HG03575 (cell line): ENCODE measurements around the gene MTA3.
"Not testable (repeated sequence)": the region's sequence is repeated elsewhere in the genome, so short reads cannot be mapped to it uniquely, and the experiment has no call there.

ENCODE experiments used
- ATAC-seq: cut with Tn5 transposase; IDR thresholded peaks from one replicate; pipeline ENCODE4 v1.9.1; 2021; ENCODE audit not compliant: unreplicated experiment, insufficient number of reproducible peaks, low FRiP score; ENCODE audit errors: extremely low read depth

The MTA3 gene

DNA sequence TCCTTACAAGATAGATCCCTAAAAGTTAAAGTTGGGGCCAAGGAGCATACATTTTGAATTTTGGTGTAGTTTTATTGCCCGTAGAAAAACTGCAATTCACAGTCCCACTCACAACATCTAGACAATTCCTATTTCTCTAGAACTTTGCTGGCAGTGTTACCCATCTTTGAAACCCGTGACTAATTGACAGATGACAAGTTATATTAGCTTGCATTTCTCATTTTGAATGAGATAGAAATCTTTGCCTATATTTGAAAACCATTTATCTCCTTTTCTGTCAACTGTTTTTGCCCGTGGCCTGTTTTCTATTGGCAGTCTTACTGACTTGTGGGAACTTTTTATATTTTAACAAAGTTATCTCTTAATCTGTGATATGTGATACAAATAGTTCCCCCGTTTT, 145.5 kb downstream of the MTA3 start:
- no peak for ATAC-seq

- ATAC-seq = no peak
Measured at GRCh38 chr2:42714686-42715085, 146.3 kb downstream of the MTA3 start.

DNA sequence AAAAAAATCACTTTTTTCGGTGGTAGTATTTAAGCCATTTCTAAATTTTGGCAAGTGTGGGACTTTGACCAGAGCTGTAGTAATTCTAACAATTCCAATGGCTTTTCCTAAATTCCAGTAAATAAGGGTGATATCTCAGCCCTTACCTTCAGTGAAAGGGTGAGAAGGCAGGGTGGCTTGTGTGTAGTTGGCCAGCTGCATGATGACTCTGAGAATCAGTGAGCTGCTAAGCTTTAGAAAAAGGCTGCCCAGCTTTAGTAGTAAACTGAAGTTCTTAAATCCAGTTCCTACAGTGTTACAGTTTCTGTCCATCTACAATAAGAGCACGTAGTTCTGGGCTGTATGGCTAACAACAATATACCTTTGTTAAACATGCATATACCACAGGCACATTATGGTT, 153.5 kb downstream of the MTA3 start:
- ATAC-seq = no peak

GRCh38 chr2:42722320-42723190, 154.1 kb downstream of the MTA3 start:
- ATAC-seq = peak; percentile 94

DNA sequence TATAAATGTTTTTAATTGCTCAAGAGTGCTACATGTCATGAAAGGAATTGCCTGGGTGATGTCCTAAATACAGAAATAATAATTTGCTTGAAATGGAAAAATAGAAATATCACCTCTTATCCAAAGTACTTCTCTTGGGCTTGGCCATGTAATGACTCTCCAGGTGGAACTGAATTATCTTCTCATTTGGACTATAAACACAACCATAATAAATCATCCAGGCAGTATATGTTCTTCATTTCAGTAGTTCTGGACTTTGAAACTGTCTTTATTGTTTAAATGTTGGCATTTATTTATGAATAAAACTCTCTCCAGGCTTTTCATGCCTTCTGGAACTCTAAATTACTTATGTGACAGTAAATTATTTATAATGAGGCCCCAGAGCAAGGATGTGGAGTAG, 155.0 kb downstream of the MTA3 start:
- no peak for ATAC-seq

GRCh38 chr2:42724886-42725285, 156.5 kb downstream of the MTA3 start:
- no peak for ATAC-seq

GRCh38 chr2:42725657-42726056, 157.2 kb downstream of the MTA3 start:
- no peak for ATAC-seq

GRCh38 chr2:42726680-42727079, 158.2 kb downstream of the MTA3 start:
- ATAC-seq = no peak

DNA sequence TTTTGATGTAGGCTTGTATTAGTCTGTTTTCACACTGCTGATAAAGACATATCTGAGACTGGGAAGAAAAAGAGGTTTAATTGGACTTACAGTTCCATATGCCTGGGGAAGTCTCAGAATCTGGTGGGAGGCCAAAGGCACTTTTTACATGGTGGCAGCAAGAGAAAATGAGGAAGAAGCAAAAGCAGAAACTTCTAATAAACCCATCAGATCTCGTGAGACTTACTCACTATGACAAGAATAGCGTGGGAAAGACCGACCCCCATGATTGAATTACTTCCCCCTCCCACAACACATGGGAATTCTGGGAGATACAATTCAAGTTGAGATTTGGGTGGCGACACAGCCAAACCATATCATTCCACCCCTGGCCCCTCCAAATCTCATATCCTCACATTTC, 162.9 kb downstream of the MTA3 start:
- ATAC-seq = not testable (repeated sequence)

DNA sequence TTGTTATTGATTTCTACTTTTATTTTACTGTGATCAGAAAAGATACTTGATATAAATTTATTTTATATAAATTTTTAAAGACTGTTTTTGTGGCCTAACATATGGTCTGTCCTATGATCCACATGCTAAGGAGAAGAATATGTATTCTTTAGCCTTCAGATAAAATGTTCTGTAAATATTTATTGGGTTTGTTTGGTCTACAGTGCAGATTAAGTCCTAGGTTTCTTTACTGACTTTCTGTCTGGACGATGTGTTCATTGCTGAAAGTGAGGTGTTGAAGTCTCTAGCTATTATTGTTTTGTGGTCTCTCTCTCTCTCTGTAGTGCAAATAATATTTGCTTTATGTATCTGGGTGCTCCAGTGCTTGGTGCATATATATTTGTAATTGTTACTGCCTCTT, 165.4 kb downstream of the MTA3 start:
- ATAC-seq = no peak

DNA sequence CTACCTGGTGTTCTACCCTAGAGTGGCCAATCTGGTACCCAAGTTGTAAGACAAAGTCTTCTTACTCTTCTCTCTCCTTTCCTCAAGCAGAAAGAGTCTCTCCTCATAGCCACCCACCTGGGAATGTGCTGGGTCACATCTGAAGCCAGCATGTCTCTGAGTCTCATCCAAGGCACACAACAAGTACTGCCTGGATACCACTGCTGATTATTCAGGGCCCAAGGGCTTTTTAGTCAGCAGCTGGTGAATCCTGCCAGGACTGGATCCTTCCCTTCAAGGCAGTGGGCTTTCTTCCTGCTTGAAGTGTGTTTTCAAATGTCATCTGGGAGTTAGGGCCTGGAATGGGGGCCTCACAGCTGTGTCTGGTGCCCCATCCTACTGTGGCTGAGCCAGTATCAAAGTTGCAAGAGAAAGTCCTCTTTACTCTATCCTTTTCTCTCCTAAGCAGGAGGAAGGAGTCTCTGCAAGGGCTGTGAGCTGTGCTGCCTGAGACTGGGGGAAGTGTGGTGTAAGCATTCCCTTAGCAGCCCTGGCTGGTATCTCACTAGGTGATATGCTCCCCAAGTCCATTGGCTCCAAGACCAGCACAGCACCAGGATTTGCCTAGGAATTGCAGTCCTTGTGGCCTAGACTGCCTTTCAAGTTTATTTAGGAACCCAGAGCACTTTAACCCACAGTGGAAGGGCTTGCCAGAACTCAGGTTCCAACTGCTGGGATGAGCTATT, 168.3 kb downstream of the MTA3 start:
- no peak for ATAC-seq

DNA sequence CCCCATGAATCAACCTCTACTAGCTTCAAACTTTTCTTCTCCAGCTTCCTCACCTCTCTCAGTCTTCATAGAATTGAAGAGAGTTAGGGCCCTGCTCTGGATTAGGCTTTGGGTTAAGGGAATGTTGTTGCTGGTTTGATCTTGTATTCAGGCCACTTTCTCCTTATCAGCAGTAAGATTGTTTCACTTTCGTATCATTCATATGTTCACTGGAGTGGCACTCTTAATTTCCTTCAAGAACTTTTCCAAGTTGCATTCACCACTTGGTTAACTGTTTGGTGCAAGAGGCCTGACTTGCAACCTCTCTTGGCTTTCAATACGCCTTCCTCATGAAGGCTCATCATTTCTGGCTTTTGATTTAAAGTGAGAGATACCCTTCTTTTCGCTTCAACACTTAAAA, 172.7 kb downstream of the MTA3 start:
- ATAC-seq = no peak

DNA sequence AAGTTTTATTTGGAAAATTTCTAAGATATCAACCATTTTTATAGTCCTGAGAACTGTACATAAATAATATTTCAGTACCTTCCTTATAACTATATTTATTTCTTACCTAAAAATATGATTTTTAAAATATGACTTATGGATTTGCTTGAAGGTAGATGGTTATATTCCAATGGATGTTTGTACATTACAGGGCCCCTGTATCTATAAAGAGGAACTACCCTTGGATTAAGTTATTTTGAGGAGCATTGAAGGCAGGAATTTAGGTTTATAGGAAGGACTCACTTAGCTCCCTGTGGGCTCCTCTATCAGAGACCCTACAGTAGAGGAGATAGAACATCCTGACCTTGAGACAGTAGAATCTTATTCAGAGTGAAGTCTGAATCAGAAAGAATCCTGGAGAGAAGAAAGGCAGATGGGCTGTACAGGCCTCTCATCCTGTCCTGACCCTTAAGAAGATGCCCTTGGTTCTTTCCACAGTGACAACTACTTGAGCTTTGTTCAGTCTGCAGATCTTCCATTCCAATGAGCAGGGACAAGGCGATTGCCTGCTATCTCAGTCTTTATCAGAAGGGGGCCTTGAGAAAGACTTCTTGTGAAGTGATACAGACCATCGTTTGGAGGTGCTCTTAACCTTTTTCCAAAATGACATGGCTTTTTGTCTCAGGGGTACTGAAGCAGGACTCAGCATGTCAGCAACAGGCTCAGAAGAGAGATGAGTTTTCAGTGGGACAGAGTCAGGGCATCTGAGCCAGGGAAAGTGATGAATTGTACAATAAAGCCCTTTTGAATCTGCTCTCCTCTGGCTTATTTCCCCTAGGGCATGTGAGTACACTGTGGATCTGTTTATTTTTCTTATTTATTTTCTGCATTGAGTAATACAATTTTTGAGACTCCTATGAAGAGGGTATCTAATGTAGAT, 174.6 kb downstream of the MTA3 start:
- ATAC-seq = no peak

- ATAC-seq = no peak
Measured at GRCh38 chr2:42743659-42743990, 175.2 kb downstream of the MTA3 start.

DNA sequence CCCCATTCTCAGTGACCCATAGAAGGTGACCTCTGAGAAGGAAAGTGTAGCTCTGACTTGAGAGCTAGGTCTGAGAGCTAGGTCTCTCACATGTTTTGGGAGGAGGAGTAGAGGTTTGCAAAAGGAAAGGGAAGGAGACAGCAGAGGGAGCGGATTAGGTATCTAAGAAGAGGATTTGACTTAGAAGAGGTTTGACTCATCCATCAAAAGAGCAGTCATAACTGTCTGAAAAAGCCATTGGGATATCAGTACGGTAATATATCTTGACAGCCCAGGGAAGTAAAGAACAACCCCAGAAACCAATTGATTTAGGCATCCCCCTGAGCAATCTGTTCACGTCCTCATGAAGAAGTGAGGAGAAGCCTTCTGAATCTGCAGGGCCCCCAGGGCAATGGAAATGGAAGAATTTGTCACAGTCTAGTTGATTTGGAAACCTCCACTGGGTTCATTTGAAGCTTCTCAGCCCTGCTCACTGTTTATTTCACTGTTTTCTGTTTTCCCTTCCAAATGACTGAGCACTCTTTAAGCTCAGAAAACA, 176.2 kb downstream of the MTA3 start:
- no peak for ATAC-seq

GRCh38 chr2:42747422-42747821, 179.0 kb downstream of the MTA3 start:
- no peak for ATAC-seq

DNA sequence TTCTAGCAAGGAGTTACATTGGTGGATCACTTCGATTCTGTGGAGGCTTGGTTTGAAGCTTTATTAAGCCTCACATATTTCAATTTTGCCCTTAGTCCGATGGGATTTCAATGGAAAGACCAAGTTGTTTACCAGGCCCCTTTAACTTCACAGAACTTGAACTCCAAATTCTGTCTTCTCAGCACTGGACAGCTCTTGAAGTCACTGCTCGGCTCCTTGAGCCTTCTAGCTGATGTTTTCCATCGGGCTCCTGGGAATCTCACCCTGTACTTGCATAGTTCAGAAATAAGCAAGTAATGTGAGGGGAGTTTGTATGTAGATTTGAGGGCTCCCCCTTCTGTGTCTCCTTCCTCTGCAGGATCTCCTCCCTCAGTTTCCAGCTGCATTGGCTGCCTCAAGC, 180.4 kb downstream of the MTA3 start:
- no peak for ATAC-seq

DNA sequence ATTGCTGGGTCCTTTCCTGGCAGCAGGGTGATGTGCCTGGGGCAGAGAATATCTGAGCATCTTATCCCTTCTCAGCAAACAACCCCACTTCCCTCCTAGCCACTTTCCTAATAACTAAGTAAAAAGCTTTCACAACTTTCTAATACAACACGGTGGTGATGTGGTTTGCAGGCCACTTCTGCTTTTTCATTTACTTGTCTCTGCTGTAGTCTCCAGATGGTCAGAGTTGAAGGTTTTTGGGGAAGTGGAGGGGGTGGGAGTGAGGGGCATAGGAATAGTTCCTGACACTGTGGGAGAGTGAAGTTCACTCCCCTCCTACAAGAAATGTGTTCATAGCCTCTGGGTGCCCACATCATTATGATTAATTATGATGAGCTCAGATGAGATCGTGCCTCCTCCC, 183.9 kb downstream of the MTA3 start:
- no peak for ATAC-seq
